ENCODE data around the gene HAUS7.

GRCh38 chrX:153494541-153495361, 24.4 kb upstream of the HAUS7 start, which contains the start of gene BGN:
- no peak for TF ChIP-seq CTCF (IDR thresholded peaks at IDR 0.05)
- no peak for TF ChIP-seq POLR2A (IDR thresholded peaks at IDR 0.05)

Measured in Peyer's patch (tissue), 4 donors.